GM21723 (cell line): ENCODE measurements around the gene TRAF2.

Experiments
- ATAC-seq: cut with Tn5 transposase; IDR thresholded peaks from one replicate; pipeline ENCODE4 v1.9.1; 2021; ENCODE audit warnings: mild to moderate bottlenecking, moderate library complexity; ENCODE audit not compliant: unreplicated experiment

Gene TRAF2

GRCh38 chr9:136846376-136847087 lies 39.8 kb upstream of the TRAF2 start:
- ATAC-seq, result no peak

GRCh38 chr9:136847088-136847825 lies 39.1 kb upstream of the TRAF2 start:
- ATAC-seq, result no peak

- ATAC-seq, result peak; percentile 30
Measured at GRCh38 chr9:136847826-136848392, 38.4 kb upstream of the TRAF2 start.

- ATAC-seq, result peak; percentile 11
Measured at GRCh38 chr9:136848393-136849037, 37.8 kb upstream of the TRAF2 start.

- ATAC-seq, result peak; percentile 69
Measured at GRCh38 chr9:136849038-136849959, 37.0 kb upstream of the TRAF2 start, which contains the start of gene PHPT1. TSS of gene PHPT1 (plus strand) at chr9:136849409. CDS start at chr9:136849431, 22 bp downstream.

- ATAC-seq, result no peak
Measured at GRCh38 chr9:136849960-136850865, 36.1 kb upstream of the TRAF2 start.

GRCh38 chr9:136850866-136851775 lies 35.2 kb upstream of the TRAF2 start:
- ATAC-seq, result no peak

- no peak for ATAC-seq
Measured at GRCh38 chr9:136851941-136852663, 34.2 kb upstream of the TRAF2 start, which contains the start of gene MAMDC4. TSS of gene MAMDC4 (plus strand) at chr9:136852346. CDS start at chr9:136852417, 71 bp downstream.

- no peak for ATAC-seq
Measured at GRCh38 chr9:136852664-136853595, 33.4 kb upstream of the TRAF2 start.

GRCh38 chr9:136853596-136854112 lies 32.7 kb upstream of the TRAF2 start:
- ATAC-seq, result no peak

GRCh38 chr9:136854113-136854841 lies 32.0 kb upstream of the TRAF2 start:
- ATAC-seq, result no peak

GRCh38 chr9:136854842-136855460 lies 31.4 kb upstream of the TRAF2 start:
- no peak for ATAC-seq

- ATAC-seq, result no peak
Measured at GRCh38 chr9:136855461-136856078, 30.7 kb upstream of the TRAF2 start.

GRCh38 chr9:136856079-136856476 lies 30.2 kb upstream of the TRAF2 start:
- no peak for ATAC-seq
